ENCODE measurements around the gene GLG1. TPM values are rescaled to one million over a fixed set of nuclear protein-coding genes. Genes with fewer than 3 reads are reported as not detected.

GLG1 gene
- total and polyA plus RNA-seq, 2 donors (not counting 3 experiments of a cell fraction or from before 2014, with no cell fraction given): 86.3 to 165 TPM

DNA sequence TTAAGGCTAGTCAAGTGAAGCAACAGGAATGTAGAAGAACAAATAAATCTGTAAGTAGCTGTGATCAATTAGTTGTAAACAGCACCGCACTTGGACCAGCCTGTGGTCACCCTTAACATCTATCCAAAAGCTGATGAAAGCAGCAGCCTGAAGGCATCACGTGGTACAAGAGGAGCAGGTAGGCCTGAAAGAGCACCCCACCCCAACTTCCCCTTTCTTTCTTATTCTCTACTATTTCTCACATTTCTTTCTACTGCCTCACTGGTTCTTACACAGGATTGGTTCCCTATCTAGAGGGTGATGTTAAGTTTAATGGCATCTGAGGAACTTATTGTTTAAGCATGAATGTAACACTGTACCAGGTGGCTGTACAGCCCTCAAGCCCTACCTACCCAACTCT, 143.0 kb downstream of the GLG1 start:
- Histone ChIP-seq H3K9ac (replicated peaks; ENCODE audit: extremely low read depth, insufficient read depth, low read length) (no peak overlapping the region), H3K79me2 (ENCODE audit: control insufficient read depth, insufficient read depth, low read length) (no peaks in the 10 kb centered on the region), H3K9me3 (replicated peaks; ENCODE audit: control insufficient read depth, insufficient read depth, low read length) (no peaks in the 10 kb centered on the region), H3K9me1 (replicated peaks; ENCODE audit: control insufficient read depth, extremely low read depth, insufficient read depth, low read length) (no peaks in the 10 kb centered on the region), H3K4me1 (ENCODE audit: control insufficient read depth, extremely low read depth, insufficient read depth, low read length) (peaks cover 6% of the 10 kb centered on the region), H4K20me1 (replicated peaks; ENCODE audit: control insufficient read depth, extremely low read depth, insufficient read depth, low read length) (no peaks in the 10 kb centered on the region), H3K4me2 (ENCODE audit: insufficient read depth, low read length) (no peak overlapping the region), H3K4me3 (replicated peaks in 1 of 3; ENCODE audit: insufficient read depth in 1 of 3, low read depth in 1 of 3, low read length in 3 of 3) (no peak overlapping the region), H3K27ac (ENCODE audit: insufficient read depth, low read depth, low read length) (no peak overlapping the region), H2AFZ (ENCODE audit: low read depth, low read length) (no peak overlapping the region), H3K36me3 (ENCODE audit: control insufficient read depth in 2 of 2, extremely low read depth in 1 of 2, insufficient read depth in 2 of 2, low read length in 2 of 2) (peaks cover 16 to 34% of the 10 kb centered on the region in 2 experiments), H3K27me3 (ENCODE audit: control insufficient read depth in 2 of 2, insufficient read depth in 2 of 2, low read length in 2 of 2) (no peaks in the 10 kb centered on the region)
- FAIRE-seq (no peak), DNase-seq (ENCODE audit: low read depth, low spot score) (no peak)
- dilution Hi-C loops (cut with MboI; ENCODE audit: extremely low pct_ligation_motif_present, low sequenced_read_pairs) (no loop called here), intact Hi-C loops (cut with micrococcal nuclease) (no loop called here)
- ChIA-PET POLR2A (no interaction called here), CTCF (interaction anchor here (1.1 kb wide), 1 partner anchor 10 kb away, joined by 3 read pairs; no protein-coding TSS in a partner anchor)
- no TSS peak for BruUV-seq (replicated peaks)
- no peak for TF ChIP-seq GATA2 (IDR thresholded peaks at IDR 0.05; ENCODE audit: insufficient read depth, insufficient read length, low read depth, low read length)

DNA sequence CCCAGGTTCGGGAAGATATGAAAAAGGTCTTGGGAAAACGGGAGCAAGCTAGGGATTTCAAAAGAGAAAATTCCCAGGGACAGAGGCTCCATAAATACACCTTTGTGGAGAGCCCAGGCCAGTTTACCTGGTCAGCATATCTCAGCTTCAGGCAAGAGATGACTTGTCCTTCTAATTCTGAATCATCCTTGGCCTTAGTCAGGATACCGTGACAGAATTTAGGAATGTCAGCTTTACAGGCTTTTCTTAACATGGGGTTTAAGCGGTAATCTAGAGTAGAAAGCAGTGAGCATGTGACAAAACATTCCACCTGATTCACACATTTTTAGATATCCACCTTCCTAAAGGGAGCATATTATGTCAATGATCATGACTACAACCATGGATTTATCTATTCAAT, 144.6 kb downstream of the GLG1 start:
- TF ChIP-seq, protein P1, sequence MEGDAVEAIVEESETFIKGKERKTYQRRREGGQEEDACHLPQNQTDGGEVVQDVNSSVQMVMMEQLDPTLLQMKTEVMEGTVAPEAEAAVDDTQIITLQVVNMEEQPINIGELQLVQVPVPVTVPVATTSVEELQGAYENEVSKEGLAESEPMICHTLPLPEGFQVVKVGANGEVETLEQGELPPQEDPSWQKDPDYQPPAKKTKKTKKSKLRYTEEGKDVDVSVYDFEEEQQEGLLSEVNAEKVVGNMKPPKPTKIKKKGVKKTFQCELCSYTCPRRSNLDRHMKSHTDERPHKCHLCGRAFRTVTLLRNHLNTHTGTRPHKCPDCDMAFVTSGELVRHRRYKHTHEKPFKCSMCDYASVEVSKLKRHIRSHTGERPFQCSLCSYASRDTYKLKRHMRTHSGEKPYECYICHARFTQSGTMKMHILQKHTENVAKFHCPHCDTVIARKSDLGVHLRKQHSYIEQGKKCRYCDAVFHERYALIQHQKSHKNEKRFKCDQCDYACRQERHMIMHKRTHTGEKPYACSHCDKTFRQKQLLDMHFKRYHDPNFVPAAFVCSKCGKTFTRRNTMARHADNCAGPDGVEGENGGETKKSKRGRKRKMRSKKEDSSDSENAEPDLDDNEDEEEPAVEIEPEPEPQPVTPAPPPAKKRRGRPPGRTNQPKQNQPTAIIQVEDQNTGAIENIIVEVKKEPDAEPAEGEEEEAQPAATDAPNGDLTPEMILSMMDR (IDR thresholded peaks at IDR 0.05; ENCODE audit: extremely low read depth in 1 of 2, insufficient read depth in 1 of 2, low read depth in 1 of 2, low read length in 2 of 2): no peak
- no peak for TF ChIP-seq MYC (IDR thresholded peaks at IDR 0.05; ENCODE audit: low read depth, low read length)
- TF ChIP-seq POLR2A (IDR thresholded peaks at IDR 0.05; ENCODE audit: low read depth, low read length): no peak
- no peak for TF ChIP-seq POLR2AphosphoS5 (IDR thresholded peaks at IDR 0.05; ENCODE audit: insufficient read depth, low read depth, low read length)
- TF ChIP-seq, protein P2, sequence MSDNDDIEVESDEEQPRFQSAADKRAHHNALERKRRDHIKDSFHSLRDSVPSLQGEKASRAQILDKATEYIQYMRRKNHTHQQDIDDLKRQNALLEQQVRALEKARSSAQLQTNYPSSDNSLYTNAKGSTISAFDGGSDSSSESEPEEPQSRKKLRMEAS (IDR thresholded peaks at IDR 0.05; ENCODE audit: insufficient read depth, insufficient read length): no peak
- TF ChIP-seq GATA2 (IDR thresholded peaks at IDR 0.05; ENCODE audit: insufficient read depth, insufficient read length, low read depth, low read length): no peak
- no peak for TF ChIP-seq EZH2 (IDR thresholded peaks at IDR 0.05; ENCODE audit: borderline replicate concordance, low read depth, low read length, severe bottlenecking)
- no peak for TF ChIP-seq FOS (IDR thresholded peaks at IDR 0.05; ENCODE audit: borderline replicate concordance, insufficient read depth, low read length)
- no peak for TF ChIP-seq JUN (IDR thresholded peaks at IDR 0.05; ENCODE audit: borderline replicate concordance, insufficient read depth, insufficient read length, low read depth)
- dilution Hi-C loops (cut with MboI; ENCODE audit: extremely low pct_ligation_motif_present, low sequenced_read_pairs) (no loop called here), intact Hi-C loops (cut with micrococcal nuclease) (no loop called here)
- H3K4me1 ChIP-seq (ENCODE audit: control insufficient read depth, extremely low read depth, insufficient read depth, low read length): peaks cover 6% of the 10 kb centered on the region
- BruUV-seq (replicated peaks): no TSS peak
- no peaks in the 10 kb centered on the region for H3K9me3 ChIP-seq (replicated peaks; ENCODE audit: control insufficient read depth, insufficient read depth, low read length)
- H3K27me3 ChIP-seq (ENCODE audit: control insufficient read depth in 2 of 2, insufficient read depth in 2 of 2, low read length in 2 of 2): no peaks in the 10 kb centered on the region
- FAIRE-seq (no peak), DNase-seq (ENCODE audit: low read depth, low spot score) (no peak)
- H3K9ac ChIP-seq (replicated peaks; ENCODE audit: extremely low read depth, insufficient read depth, low read length): no peak overlapping the region
- no peaks in the 10 kb centered on the region for H3K9me1 ChIP-seq (replicated peaks; ENCODE audit: control insufficient read depth, extremely low read depth, insufficient read depth, low read length)
- ChIA-PET CTCF (interaction anchor here (1.3 kb wide), 1 partner anchor 177 kb away, joined by 4 read pairs; no protein-coding TSS in a partner anchor), POLR2A (no interaction called here)
- H3K27ac ChIP-seq (ENCODE audit: insufficient read depth, low read depth, low read length): no peak overlapping the region
- peaks cover 16 to 30% of the 10 kb centered on the region in 2 experiments for H3K36me3 ChIP-seq (ENCODE audit: control insufficient read depth in 2 of 2, extremely low read depth in 1 of 2, insufficient read depth in 2 of 2, low read length in 2 of 2)
- no peaks in the 10 kb centered on the region for H3K79me2 ChIP-seq (ENCODE audit: control insufficient read depth, insufficient read depth, low read length)
- no peak overlapping the region for H3K4me2 ChIP-seq (ENCODE audit: insufficient read depth, low read length)
- H3K4me3 ChIP-seq (replicated peaks in 1 of 3; ENCODE audit: insufficient read depth in 1 of 3, low read depth in 1 of 3, low read length in 3 of 3): no peak overlapping the region
- H4K20me1 ChIP-seq (replicated peaks; ENCODE audit: control insufficient read depth, extremely low read depth, insufficient read depth, low read length): no peaks in the 10 kb centered on the region
- no peak overlapping the region for H2AFZ ChIP-seq (ENCODE audit: low read depth, low read length)

Measured in endothelial cell of umbilical vein (primary cell).